Testis (tissue), 2 donors: ENCODE data around the gene SLC17A5.

ENCODE experiments used
- CTCF ChIP-seq, 3 experiments: fragments of 450-650 bp in 2 of 3; fragments of 200-600 bp in 1 of 3; sonication (generic) in 1 of 3; IDR thresholded peaks; one replicate each; pipeline ENCODE4 v1.5.1; 2016 to 2019; ENCODE audit warnings: antibody characterized with exemption in 3 of 3, mild to moderate bottlenecking in 2 of 3, moderate library complexity in 1 of 3
- POLR2A ChIP-seq: fragments of 450-650 bp; IDR thresholded peaks from one replicate; pipeline ENCODE4 v1.6.1; 2017; ENCODE audit warnings: antibody characterized with exemption, mild to moderate bottlenecking, moderate library complexity

- TF ChIP-seq CTCF (IDR thresholded peaks at IDR 0.05) (no peak), POLR2A (no peak)
Observed at GRCh38 chr6:73569121-73569520, 84.7 kb downstream of the SLC17A5 start.
